Left ventricle myocardium inferior (tissue), 1 donor: Measurements from ENCODE around the gene MRC2. TPM values are rescaled to one million over a fixed set of nuclear protein-coding genes. Genes with fewer than 3 reads are reported as not detected.

Source experiments
- DNase-seq: peaks from one replicate; pipeline ENCODE4 v3.0.0-alpha.2; 2020
- H3K27ac ChIP-seq: fragments of 200-600 bp; replicated peaks from 2 replicates; pipeline ENCODE4 v1.8.0; 2021
- H3K27me3 ChIP-seq: fragments of 200-600 bp; 2 replicates; pipeline ENCODE4 v1.8.0; 2021; ENCODE audit warnings: low read depth
- H3K36me3 ChIP-seq: fragments of 200-600 bp; 2 replicates; pipeline ENCODE4 v1.8.0; 2021
- H3K4me1 ChIP-seq: fragments of 200-600 bp; 2 replicates; pipeline ENCODE4 v1.8.0; 2021
- H3K4me3 ChIP-seq: fragments of 200-600 bp; 2 replicates; pipeline ENCODE4 v1.8.0; 2021; ENCODE audit warnings: mild to moderate bottlenecking, moderate library complexity
- H3K9me3 ChIP-seq: fragments of 200-600 bp; replicated peaks from 2 replicates; pipeline ENCODE4 v1.8.0; 2021
- intact Hi-C: fragments of 100-400 bp; cut with micrococcal nuclease; formaldehyde crosslinking; loops from one replicate; pipeline ENCODE4 v1.11.0; 2022
- total RNA-seq: library from RNA; stranded (reverse); fragmentation: NEBNext Ultra II Directional; extraction: Animal tissue kit (Norgen Biotek cat#: 25700); gene quantifications from one replicate; pipeline ENCODE4 v1.2.1, GENCODE V29; 2021
- TF ChIP-seq, protein P1 (sequence below): fragments of 200-600 bp; IDR thresholded peaks from 2 replicates; pipeline ENCODE4 v1.8.0; 2021; ENCODE audit warnings: antibody characterized with exemption, mild to moderate bottlenecking, borderline replicate concordance
- donor health status: DM: no; HTN: yes; CAD: no; lungs with severe emphysema.

Gene MRC2
- total RNA-seq, 1 donor from 2014 or later: 22.8 TPM

- Histone ChIP-seq H3K36me3 (no peaks in the 10 kb centered on the region), H3K4me1 (peaks cover 22% of the 10 kb centered on the region), H3K9me3 (no peaks in the 10 kb centered on the region), H3K4me3 (no peak overlapping the region), H3K27me3 (peaks cover 56% of the 10 kb centered on the region), H3K27ac (no peak overlapping the region)
- intact Hi-C loops: no loop called here
- TF ChIP-seq, protein P1, sequence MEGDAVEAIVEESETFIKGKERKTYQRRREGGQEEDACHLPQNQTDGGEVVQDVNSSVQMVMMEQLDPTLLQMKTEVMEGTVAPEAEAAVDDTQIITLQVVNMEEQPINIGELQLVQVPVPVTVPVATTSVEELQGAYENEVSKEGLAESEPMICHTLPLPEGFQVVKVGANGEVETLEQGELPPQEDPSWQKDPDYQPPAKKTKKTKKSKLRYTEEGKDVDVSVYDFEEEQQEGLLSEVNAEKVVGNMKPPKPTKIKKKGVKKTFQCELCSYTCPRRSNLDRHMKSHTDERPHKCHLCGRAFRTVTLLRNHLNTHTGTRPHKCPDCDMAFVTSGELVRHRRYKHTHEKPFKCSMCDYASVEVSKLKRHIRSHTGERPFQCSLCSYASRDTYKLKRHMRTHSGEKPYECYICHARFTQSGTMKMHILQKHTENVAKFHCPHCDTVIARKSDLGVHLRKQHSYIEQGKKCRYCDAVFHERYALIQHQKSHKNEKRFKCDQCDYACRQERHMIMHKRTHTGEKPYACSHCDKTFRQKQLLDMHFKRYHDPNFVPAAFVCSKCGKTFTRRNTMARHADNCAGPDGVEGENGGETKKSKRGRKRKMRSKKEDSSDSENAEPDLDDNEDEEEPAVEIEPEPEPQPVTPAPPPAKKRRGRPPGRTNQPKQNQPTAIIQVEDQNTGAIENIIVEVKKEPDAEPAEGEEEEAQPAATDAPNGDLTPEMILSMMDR: no peak
- DNase-seq: no peak
These were observed 3.8 kb downstream of the MRC2 start for GRCh38 chr17:62631086-62631935.

DNA sequence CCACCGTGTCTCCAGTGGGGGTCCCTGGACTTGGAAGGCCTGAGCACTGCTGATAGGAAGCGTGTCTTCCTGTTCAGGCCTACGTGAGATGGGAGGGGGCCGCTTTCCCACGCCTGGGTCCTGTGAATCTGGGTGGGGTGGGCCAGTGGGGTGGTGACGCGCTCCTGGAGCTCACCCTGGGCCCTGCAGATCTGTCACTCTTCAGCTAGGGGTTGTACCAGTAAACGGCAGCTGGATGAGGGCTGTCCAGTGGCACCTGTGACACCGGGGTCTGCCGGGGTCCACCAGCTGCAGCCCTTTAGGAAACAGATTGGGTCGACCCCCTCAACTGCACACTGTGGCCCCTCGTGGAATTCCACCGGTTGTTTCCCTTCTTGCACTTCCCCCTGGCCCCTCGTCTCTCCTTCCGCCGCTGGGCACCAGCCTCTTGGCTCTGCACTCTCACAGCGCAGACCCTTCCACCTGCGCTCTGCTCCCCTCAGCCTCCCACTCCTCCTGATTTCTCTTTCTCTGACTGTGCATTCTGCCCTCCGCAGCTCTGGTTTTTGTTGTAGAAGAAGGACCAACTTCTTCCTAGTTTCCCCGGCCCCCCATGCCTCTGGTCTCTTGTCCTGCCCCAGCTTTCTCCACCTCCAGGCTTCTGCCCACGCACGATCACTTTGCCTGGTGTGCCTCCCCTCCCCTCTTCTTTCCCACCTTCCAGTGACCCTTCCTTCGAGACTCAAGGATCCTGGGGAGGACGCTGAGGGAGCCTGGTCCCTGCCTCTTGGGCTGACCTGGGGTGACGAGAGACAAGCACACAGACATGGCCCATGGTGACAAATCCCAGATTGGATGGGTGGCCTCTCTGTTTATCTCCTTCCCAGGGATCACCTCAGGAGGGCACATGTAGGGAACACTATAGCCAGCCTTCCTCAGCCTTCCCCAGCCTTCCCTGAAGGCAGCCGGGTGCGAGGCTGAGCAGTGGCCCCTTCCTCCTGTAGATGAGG lies 4.8 kb downstream of the MRC2 start:
- H3K9me3 ChIP-seq: no peaks in the 10 kb centered on the region
- TF ChIP-seq, protein P1: no peak
- peaks cover 47% of the 10 kb centered on the region for H3K27me3 ChIP-seq
- no peak overlapping the region for H3K4me3 ChIP-seq
- H3K4me1 ChIP-seq: peaks cover 13% of the 10 kb centered on the region
- H3K36me3 ChIP-seq: no peaks in the 10 kb centered on the region
- intact Hi-C loops: no loop called here
- H3K27ac ChIP-seq: no peak overlapping the region
- no peak for DNase-seq

GRCh38 chr17:62637809-62638208 lies 10.3 kb downstream of the MRC2 start:
- Histone ChIP-seq H3K4me3 (no peak overlapping the region), H3K27ac (no peak overlapping the region), H3K36me3 (no peaks in the 10 kb centered on the region), H3K4me1 (no peaks in the 10 kb centered on the region), H3K27me3 (no peaks in the 10 kb centered on the region), H3K9me3 (no peaks in the 10 kb centered on the region)
- intact Hi-C loops: no loop called here
- no peak for DNase-seq
- TF ChIP-seq, protein P1: no peak

- no peaks in the 10 kb centered on the region for H3K36me3 ChIP-seq
- TF ChIP-seq, protein P1: no peak
- no peaks in the 10 kb centered on the region for H3K9me3 ChIP-seq
- no peaks in the 10 kb centered on the region for H3K4me1 ChIP-seq
- H3K27ac ChIP-seq: no peak overlapping the region
- H3K27me3 ChIP-seq: no peaks in the 10 kb centered on the region
- DNase-seq: no peak
- no peak overlapping the region for H3K4me3 ChIP-seq
- intact Hi-C loops: no loop called here
These were observed 13.7 kb downstream of the MRC2 start for GRCh38 chr17:62641153-62641552.

DNA sequence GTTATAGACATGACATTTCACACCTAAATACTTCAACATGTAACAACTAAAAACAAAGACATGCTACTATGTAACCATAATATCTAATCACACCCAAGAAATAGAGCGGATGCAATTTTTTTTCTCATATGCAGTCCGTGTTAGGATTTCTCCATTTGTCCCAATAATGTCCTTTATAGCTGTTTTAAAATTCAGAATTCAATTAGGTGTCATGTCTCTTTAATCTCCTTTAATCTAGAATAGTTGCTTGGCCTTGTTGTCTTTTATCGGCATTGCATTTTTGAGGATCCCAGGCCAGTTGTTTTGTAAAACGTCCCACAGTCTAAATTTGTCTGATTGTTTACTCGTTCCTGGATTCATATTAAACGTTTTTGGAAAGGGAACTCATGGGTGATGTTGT lies 14.5 kb downstream of the MRC2 start:
- Histone ChIP-seq H3K27me3 (no peaks in the 10 kb centered on the region), H3K9me3 (no peaks in the 10 kb centered on the region), H3K4me3 (no peak overlapping the region), H3K4me1 (no peaks in the 10 kb centered on the region), H3K27ac (no peak overlapping the region), H3K36me3 (no peaks in the 10 kb centered on the region)
- DNase-seq: no peak
- intact Hi-C loops: no loop called here
- TF ChIP-seq, protein P1: no peak
